UCSD-AML1 (cell line): Measurements from ENCODE around the gene OBSCN.

Experiments used
- DNase-seq: peaks from one replicate; lab custom pipeline; 2025; ENCODE audit not compliant: unreplicated experiment; lab: John Stamatoyannopoulos, UW

Gene OBSCN

GRCh38 chr1:228306275-228307217 lies 98.7 kb downstream of the OBSCN start:
- no peak for DNase-seq

- no peak for DNase-seq
Measured at GRCh38 chr1:228307218-228308023, 99.6 kb downstream of the OBSCN start.

GRCh38 chr1:228308085-228308601 lies 100.3 kb downstream of the OBSCN start:
- no peak for DNase-seq

- DNase-seq: no peak
Measured at GRCh38 chr1:228308628-228309325, 100.9 kb downstream of the OBSCN start.

- DNase-seq: no peak
Measured at GRCh38 chr1:228309326-228310067, 101.7 kb downstream of the OBSCN start.

- DNase-seq: no peak
Measured at GRCh38 chr1:228310162-228310792, 102.4 kb downstream of the OBSCN start.

GRCh38 chr1:228311091-228311490 lies 103.2 kb downstream of the OBSCN start:
- DNase-seq: no peak

GRCh38 chr1:228312136-228312764 lies 104.4 kb downstream of the OBSCN start:
- no peak for DNase-seq

GRCh38 chr1:228313536-228314277 lies 105.9 kb downstream of the OBSCN start:
- no peak for DNase-seq

- DNase-seq: no peak
Measured at GRCh38 chr1:228314315-228314657, 106.4 kb downstream of the OBSCN start.

GRCh38 chr1:228314658-228315483 lies 107.0 kb downstream of the OBSCN start:
- no peak for DNase-seq

GRCh38 chr1:228315484-228315944 lies 107.7 kb downstream of the OBSCN start:
- no peak for DNase-seq

- no peak for DNase-seq
Measured at GRCh38 chr1:228315945-228316588, 108.2 kb downstream of the OBSCN start.

GRCh38 chr1:228316589-228317387 lies 108.9 kb downstream of the OBSCN start:
- DNase-seq: no peak

GRCh38 chr1:228317411-228317828 lies 109.6 kb downstream of the OBSCN start:
- no peak for DNase-seq
